Brain microvascular endothelial cell (primary cell): ENCODE data around the gene METTL1.

ENCODE experiments used
- DNase-seq: peaks from one replicate; pipeline ENCODE4 v3.0.0-alpha.2; 2020
- H3K27ac ChIP-seq: fragments of 250-450 bp; sonication (Bioruptor Pico); 2 replicates; pipeline ENCODE4 v1.5.1; 2020; ENCODE audit warnings: mild to moderate bottlenecking, moderate library complexity
- H3K27me3 ChIP-seq: fragments of 250-450 bp; sonication (Bioruptor Pico); replicated peaks from 2 replicates; pipeline ENCODE4 v1.5.1; 2020; ENCODE audit warnings: mild to moderate bottlenecking
- H3K36me3 ChIP-seq: fragments of 250-450 bp; sonication (Bioruptor Pico); replicated peaks from 2 replicates; pipeline ENCODE4 v1.5.1; 2020; ENCODE audit warnings: mild to moderate bottlenecking
- H3K4me3 ChIP-seq: 2 replicates; pipeline ENCODE4 v1.5.1; 2011; ENCODE audit warnings: low read depth, mild to moderate bottlenecking, control low read depth, low read length, moderate library complexity
- CTCF ChIP-seq: IDR thresholded peaks from 2 replicates; pipeline ENCODE4 v1.5.1; 2011; ENCODE audit warnings: low read depth, mild to moderate bottlenecking, moderate library complexity, low read length, control low read depth, inconsistent platforms; ENCODE audit errors: missing control alignments
- in situ Hi-C: cut with HindIII; loops from 2 replicates; pipeline ENCODE4 v1.10.0; 2017; ENCODE audit warnings: low sequenced_read_pairs, low pct_ligation_motif_present

The METTL1 gene

GRCh38 chr12:57720606-57721595 lies 51.0 kb downstream of the METTL1 start:
- Histone ChIP-seq H3K4me3 (no peak overlapping the region), H3K27me3 (no peaks in the 10 kb centered on the region), H3K36me3 (peaks cover 45% of the 10 kb centered on the region), H3K27ac (no peak overlapping the region)
- TF ChIP-seq CTCF: no peak
- in situ Hi-C loops: no loop called here
- no peak for DNase-seq

- Histone ChIP-seq H3K27me3 (no peaks in the 10 kb centered on the region), H3K36me3 (peaks cover 45% of the 10 kb centered on the region), H3K4me3 (no peak overlapping the region), H3K27ac (no peak overlapping the region)
- DNase-seq: no peak
- no peak for TF ChIP-seq CTCF
- in situ Hi-C loops: no loop called here
These were observed 51.9 kb downstream of the METTL1 start for GRCh38 chr12:57719777-57720605.

GRCh38 chr12:57718641-57719528 lies 53.0 kb downstream of the METTL1 start:
- Histone ChIP-seq H3K4me3 (no peak overlapping the region), H3K36me3 (peaks cover 48% of the 10 kb centered on the region), H3K27ac (no peak overlapping the region), H3K27me3 (no peaks in the 10 kb centered on the region)
- in situ Hi-C loops: no loop called here
- TF ChIP-seq CTCF: no peak
- DNase-seq: no peak
